Measurements from ENCODE around the gene PCDHGB3.
"Not testable (repeated sequence)": the region's sequence is repeated elsewhere in the genome, so short reads cannot be mapped to it uniquely, and the experiment has no call there.

DNA sequence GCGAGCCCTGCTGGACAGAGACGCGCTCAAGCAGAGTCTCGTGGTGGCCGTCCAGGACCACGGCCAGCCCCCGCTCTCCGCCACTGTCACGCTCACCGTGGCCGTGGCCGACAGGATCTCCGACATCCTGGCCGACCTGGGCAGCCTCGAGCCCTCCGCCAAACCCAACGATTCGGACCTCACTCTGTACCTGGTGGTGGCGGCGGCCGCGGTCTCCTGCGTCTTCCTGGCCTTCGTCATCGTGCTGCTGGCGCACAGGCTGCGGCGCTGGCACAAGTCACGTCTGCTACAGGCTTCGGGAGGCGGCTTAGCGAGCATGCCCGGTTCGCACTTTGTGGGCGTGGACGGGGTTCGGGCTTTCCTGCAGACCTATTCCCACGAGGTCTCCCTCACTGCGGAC, 37.5 kb upstream of the PCDHGB3 start:
- TF ChIP-seq, protein P1, sequence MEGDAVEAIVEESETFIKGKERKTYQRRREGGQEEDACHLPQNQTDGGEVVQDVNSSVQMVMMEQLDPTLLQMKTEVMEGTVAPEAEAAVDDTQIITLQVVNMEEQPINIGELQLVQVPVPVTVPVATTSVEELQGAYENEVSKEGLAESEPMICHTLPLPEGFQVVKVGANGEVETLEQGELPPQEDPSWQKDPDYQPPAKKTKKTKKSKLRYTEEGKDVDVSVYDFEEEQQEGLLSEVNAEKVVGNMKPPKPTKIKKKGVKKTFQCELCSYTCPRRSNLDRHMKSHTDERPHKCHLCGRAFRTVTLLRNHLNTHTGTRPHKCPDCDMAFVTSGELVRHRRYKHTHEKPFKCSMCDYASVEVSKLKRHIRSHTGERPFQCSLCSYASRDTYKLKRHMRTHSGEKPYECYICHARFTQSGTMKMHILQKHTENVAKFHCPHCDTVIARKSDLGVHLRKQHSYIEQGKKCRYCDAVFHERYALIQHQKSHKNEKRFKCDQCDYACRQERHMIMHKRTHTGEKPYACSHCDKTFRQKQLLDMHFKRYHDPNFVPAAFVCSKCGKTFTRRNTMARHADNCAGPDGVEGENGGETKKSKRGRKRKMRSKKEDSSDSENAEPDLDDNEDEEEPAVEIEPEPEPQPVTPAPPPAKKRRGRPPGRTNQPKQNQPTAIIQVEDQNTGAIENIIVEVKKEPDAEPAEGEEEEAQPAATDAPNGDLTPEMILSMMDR (IDR thresholded peaks at IDR 0.05): not testable (repeated sequence)
- TF ChIP-seq ESRRA (IDR thresholded peaks at IDR 0.05; ENCODE audit: borderline replicate concordance, low read length); ZC3H11A (IDR thresholded peaks at IDR 0.05); POLR2A (IDR thresholded peaks at IDR 0.05; ENCODE audit: low read length); HDAC2 (IDR thresholded peaks at IDR 0.05); RNF2 (IDR thresholded peaks at IDR 0.05; ENCODE audit: borderline replicate concordance, low read depth); REST (IDR thresholded peaks at IDR 0.05); EP300 (IDR thresholded peaks at IDR 0.05): not testable (repeated sequence)
- TF ChIP-seq, protein P2, sequence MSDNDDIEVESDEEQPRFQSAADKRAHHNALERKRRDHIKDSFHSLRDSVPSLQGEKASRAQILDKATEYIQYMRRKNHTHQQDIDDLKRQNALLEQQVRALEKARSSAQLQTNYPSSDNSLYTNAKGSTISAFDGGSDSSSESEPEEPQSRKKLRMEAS (IDR thresholded peaks at IDR 0.05): not testable (repeated sequence)
- TF ChIP-seq, protein P3, sequence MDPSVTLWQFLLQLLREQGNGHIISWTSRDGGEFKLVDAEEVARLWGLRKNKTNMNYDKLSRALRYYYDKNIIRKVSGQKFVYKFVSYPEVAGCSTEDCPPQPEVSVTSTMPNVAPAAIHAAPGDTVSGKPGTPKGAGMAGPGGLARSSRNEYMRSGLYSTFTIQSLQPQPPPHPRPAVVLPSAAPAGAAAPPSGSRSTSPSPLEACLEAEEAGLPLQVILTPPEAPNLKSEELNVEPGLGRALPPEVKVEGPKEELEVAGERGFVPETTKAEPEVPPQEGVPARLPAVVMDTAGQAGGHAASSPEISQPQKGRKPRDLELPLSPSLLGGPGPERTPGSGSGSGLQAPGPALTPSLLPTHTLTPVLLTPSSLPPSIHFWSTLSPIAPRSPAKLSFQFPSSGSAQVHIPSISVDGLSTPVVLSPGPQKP (IDR thresholded peaks at IDR 0.05; ENCODE audit: low read depth, low read length): not testable (repeated sequence)
